ENCODE measurements around the gene ELP4. TPM values are rescaled to one million over a fixed set of nuclear protein-coding genes. Genes with fewer than 3 reads are reported as not detected.
A peak's percentile ranks its signal among the peaks of the same experiment; 100 is the strongest.

The ELP4 gene
- total and polyA plus RNA-seq, 3 donors from 2014 or later = 28.0 to 29.7 (median 29.1) TPM

DNA sequence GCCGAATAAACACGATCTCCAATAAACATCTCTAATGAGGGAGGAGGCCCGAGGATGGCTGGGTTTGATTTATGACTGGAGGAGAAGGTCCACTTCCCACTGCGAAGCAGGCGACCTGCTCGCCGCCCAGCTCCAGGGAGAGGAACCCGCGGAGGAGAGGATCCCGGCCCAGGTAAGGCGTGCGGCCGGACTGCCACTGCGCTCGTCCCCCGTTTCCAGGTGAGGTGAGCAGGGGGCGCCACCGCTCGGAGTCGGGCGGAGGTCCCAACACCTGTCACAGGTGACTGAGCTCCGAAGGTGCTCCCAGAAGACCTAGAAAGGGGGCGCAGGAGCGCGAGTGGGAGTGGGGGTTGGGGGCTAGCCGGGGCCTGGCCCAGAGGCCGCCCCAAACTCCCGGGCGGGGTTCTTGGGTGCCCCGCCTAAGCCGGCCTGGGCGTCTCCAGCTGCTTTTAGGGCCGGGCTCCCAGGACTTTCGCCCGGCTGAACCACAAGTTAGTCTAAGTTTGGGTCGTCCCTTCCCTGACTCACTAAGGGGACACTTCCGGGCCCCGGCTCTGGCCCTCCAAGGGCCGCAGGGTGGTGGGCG lies 307.0 kb downstream of the ELP4 start:
- intact Hi-C loops (cut with DNase I; ENCODE audit: low total_unique reads) = no loop called here
- 0 to 4% methylated on average over 11 to 21 of the region's 40 CpGs for WGBS, 2 donors
- Histone ChIP-seq H3K27me3 (peaks cover 9% of the 10 kb centered on the region), H3K27ac (no peak overlapping the region), H3K4me1 (peaks cover 36% of the 10 kb centered on the region), H3K4me3 (peak overlapping the region; percentile 8 to 17), H3K36me3 (ENCODE audit: low read depth, missing control alignments) (no peaks in the 10 kb centered on the region), H3K9me3 (no peaks in the 10 kb centered on the region)
- DNase-seq = no peak
- TF ChIP-seq, protein P1, sequence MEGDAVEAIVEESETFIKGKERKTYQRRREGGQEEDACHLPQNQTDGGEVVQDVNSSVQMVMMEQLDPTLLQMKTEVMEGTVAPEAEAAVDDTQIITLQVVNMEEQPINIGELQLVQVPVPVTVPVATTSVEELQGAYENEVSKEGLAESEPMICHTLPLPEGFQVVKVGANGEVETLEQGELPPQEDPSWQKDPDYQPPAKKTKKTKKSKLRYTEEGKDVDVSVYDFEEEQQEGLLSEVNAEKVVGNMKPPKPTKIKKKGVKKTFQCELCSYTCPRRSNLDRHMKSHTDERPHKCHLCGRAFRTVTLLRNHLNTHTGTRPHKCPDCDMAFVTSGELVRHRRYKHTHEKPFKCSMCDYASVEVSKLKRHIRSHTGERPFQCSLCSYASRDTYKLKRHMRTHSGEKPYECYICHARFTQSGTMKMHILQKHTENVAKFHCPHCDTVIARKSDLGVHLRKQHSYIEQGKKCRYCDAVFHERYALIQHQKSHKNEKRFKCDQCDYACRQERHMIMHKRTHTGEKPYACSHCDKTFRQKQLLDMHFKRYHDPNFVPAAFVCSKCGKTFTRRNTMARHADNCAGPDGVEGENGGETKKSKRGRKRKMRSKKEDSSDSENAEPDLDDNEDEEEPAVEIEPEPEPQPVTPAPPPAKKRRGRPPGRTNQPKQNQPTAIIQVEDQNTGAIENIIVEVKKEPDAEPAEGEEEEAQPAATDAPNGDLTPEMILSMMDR (IDR thresholded peaks at IDR 0.05) = no peak
- no peak for TF ChIP-seq POLR2A (IDR thresholded peaks at IDR 0.05)

DNA sequence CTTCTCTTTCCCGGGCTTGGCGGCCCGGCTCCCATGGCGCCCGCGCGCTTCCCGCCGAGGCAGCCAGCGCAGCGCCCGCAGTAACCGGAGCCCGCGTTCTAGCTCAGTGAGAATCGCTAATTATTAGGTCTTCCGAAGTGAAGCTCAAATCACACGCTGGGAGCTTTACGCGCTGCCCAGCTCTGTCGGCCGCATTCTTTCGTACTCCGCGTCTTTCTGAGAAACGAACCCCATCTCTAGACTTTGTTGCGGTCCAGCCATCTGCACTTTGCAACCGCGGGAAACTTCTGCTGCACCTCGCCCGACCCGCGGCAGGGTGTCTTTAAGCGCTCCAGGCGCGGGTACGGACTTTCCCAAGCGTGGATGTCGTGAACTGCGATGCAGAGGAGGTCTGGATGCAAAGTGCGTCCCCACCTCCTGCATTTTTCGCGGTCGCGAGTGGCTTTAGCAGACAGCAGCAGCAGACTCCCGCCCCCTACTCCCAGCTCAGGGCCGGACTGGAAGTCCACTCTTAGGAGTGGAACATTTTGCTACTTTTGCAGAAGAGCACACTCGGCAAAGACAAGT lies 307.6 kb downstream of the ELP4 start:
- intact Hi-C loops (cut with DNase I; ENCODE audit: low total_unique reads) = no loop called here
- no peaks in the 10 kb centered on the region for H3K9me3 ChIP-seq
- H3K27me3 ChIP-seq = peaks cover 9% of the 10 kb centered on the region
- H3K4me1 ChIP-seq = peaks cover 35% of the 10 kb centered on the region
- no peak for DNase-seq
- no peaks in the 10 kb centered on the region for H3K36me3 ChIP-seq (ENCODE audit: low read depth, missing control alignments)
- no peak overlapping the region for H3K27ac ChIP-seq
- 1 to 3% methylated on average over 10 to 48 of the region's 48 CpGs for WGBS, 2 donors
- H3K4me3 ChIP-seq = peak overlapping the region; percentile 8 to 17
- TF ChIP-seq, protein P1 (IDR thresholded peaks at IDR 0.05) = no peak
- no peak for TF ChIP-seq POLR2A (IDR thresholded peaks at IDR 0.05)

DNA sequence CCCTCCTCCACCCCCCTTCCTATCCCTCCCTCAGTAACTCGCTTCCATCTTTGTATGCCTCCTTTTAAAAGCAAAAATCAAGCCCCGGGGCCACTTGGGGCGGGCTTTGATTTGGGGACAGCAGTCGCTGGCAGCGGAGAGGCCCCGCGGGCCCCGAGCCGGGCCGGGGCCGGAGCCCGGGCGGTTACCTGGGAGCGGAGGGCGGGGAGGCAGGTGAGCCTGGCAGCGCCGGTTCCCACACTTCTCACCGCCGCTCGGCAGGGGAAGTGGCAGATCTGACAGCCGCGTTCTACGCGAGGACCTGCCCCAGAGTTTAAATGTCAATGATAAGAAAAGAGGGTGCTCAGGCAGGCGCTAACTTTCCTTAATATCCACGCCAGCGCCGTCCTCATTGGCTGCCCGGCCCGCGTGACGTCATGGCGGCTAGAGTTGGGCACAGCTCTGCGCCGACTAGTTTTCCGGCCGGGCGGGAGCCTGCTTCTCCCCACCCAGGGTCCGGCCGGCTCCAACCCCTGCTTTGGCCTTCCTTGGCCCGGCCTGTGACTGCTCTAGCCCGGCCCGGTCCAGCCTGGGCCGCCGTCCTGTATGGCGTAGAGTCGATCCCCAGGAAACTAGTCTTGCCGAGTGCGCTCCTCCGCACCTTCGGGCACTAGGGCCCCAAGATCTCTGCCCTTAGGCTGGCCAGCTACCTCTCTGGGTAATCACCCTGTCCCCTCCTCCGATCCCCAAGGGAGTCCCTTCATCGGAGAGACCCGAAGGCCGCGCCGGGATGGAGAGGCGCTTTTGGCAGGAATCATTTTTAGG lies 308.3 kb downstream of the ELP4 start:
- H3K4me3 ChIP-seq = peak overlapping the region in 1 of 2 donors; percentile 1
- TF ChIP-seq, protein P1 (IDR thresholded peaks at IDR 0.05) = no peak
- no peak for TF ChIP-seq POLR2A (IDR thresholded peaks at IDR 0.05)
- DNase-seq = peak; percentile 57
- H3K9me3 ChIP-seq = no peaks in the 10 kb centered on the region
- WGBS, 2 donors = 4% methylated on average over 16 to 44 of the region's 58 CpGs
- no peaks in the 10 kb centered on the region for H3K36me3 ChIP-seq (ENCODE audit: low read depth, missing control alignments)
- H3K27ac ChIP-seq = no peak overlapping the region
- intact Hi-C loops (cut with DNase I; ENCODE audit: low total_unique reads) = no loop called here
- H3K27me3 ChIP-seq = peaks cover 9% of the 10 kb centered on the region
- H3K4me1 ChIP-seq = peaks cover 31% of the 10 kb centered on the region

DNA sequence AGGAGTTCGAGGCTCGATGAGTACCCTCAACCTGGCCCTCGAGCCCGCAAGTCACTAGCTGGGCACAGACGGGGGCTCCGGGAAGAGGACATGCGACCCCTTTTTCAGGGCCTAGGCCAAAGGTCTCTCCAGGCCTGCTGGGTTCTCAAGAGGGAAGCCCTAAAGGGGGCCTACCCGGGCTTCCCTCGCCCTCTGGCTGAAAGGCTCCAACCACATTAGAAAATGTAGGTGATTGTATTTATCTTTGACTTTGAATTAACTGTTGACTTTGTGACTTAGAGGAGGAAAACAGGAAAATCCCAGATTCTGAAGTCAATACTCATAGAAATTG lies 308.8 kb downstream of the ELP4 start:
- TF ChIP-seq POLR2A (IDR thresholded peaks at IDR 0.05) = no peak
- TF ChIP-seq, protein P1 (IDR thresholded peaks at IDR 0.05) = no peak
- Histone ChIP-seq H3K9me3 (no peaks in the 10 kb centered on the region), H3K4me3 (peak overlapping the region in 1 of 2 donors; percentile 1), H3K27me3 (peaks cover 9% of the 10 kb centered on the region), H3K27ac (no peak overlapping the region), H3K36me3 (ENCODE audit: low read depth, missing control alignments) (no peaks in the 10 kb centered on the region), H3K4me1 (peaks cover 28% of the 10 kb centered on the region)
- DNase-seq = no peak
- intact Hi-C loops (cut with DNase I; ENCODE audit: low total_unique reads) = no loop called here
- WGBS, 2 donors = 7 to 10% methylated on average over 2 to 9 of the region's 9 CpGs
